Hematopoietic multipotent progenitor cell treated with erythropoietin and hydrocortisone succinate and interleukin-3 and kit ligand, for 6 days (in vitro differentiated cells): ENCODE data around the gene TMEM185A.
"Not testable (repeated sequence)": the region's sequence is repeated elsewhere in the genome, so short reads cannot be mapped to it uniquely, and the experiment has no call there.

Experiments used
- DNase-seq: peaks from one replicate; pipeline ENCODE4 v3.0.0-alpha.2; 2015

TMEM185A gene

DNA sequence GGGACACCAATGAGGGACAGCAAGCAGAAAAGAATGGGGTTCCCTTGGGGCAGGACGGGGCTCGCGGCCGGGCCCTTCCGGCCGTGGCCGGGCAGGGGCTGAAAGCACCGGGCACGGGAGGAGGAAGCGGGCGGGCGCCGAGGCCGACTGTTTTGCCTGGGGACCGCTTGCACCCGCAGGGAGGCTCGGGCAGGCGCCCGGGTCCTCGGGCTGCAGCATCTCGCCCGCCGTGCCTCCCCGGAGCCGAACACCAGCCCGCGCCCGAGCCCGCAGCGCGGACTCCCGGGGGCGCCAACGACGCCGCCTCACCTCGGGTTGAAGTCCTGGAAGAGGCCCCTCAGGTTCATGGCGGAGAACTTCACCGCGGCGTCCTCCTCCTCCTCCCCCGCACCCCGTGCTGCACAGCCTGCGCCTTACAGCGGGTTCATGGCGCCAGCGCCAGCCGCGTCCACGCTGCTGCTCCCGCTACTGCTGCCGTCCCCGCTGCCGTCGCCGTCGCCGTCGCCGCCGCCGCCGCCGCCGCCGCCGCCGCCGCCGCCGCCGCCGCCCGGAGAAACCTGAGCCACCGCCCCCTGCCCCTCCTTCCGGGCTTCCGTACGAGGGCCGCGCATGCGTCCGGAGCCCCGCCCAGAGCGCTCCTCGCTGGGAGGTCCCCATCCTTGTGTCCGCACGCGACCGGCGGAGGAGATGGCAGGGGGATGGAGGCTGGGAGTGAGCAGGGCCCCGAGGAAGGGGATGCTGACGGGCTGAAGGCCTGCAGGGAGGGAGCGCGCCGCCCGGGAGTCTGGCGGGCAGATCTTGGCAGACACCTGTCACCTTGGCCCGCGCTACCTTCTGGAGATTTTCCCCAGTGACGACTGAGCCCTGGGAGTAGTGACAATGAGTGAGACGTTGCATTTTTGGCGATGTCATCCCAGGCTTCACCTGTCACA lies at the start of gene TMEM185A:
Gene TMEM185A, minus strand, starts transcription at position 559 of the 932 bp plus-strand sequence. Its CDS starts 212 bp downstream, at position 347.
- DNase-seq = peak; percentile 73

- no peak for DNase-seq
These were observed 49.6 kb upstream of the TMEM185A start for GRCh38 chrX:149681182-149681581.

DNA sequence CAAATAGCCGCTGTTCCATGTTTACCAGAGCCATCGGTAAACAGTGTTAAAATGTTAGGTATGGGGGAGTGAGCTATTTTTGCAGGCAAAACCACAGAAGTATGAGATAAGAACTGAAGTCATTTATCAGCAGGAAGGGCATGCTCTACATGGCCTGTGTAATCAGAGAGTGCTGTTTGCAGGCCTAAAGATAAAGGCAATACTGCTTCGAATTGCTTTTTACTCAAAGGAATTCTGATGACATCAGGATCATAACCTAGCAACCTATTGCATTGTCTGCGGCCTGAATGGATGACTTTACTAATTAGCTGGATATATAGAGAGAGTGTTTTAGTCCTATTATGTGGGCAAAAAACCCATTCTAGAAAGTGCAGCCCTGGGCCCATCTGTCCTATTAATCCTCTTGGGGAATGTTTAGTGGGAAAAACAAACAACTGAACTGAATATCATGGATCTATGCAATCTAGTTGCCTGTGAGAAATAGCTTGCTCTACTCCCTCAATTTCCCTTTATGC lies 47.6 kb upstream of the TMEM185A start:
- DNase-seq = not testable (repeated sequence)

DNA sequence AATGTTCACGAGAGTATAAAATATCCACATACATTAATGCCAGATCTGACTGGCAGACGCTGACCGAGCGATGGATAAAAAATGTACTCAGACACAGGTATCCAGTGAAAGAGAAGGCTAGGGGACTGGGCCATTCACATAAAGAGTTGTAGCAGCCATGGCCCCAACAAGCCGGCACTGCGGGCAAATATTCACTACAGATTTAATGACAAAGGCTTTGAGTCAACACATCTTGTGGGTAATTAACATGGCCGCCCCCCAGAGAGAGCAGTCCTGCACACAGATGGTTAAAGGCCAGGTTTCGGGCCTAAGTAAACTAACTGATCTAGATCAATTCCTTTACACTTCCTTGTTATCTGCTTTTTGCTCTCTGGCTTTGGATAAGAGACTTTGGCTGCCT lies 44.0 kb upstream of the TMEM185A start:
- not testable (repeated sequence) for DNase-seq

DNA sequence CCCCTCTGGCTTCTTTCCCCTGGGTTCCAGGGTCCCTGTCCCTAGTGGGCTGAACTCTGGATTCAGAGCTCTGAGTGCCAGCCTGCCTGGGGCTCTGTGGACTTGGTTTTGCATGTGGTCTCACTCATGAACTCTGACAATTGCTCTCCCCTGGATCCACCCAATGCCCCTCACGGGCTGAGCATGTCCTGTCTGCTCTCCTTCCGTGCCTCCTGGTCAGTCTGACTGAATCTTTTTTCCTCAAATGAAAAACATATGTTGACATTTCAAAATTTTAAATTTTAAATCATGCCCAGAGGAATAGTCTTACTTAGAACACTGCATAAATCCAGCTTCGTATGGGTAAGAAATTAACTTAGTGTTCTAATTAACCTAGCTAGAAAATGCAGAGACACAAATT lies 43.5 kb upstream of the TMEM185A start:
- DNase-seq = not testable (repeated sequence)

DNA sequence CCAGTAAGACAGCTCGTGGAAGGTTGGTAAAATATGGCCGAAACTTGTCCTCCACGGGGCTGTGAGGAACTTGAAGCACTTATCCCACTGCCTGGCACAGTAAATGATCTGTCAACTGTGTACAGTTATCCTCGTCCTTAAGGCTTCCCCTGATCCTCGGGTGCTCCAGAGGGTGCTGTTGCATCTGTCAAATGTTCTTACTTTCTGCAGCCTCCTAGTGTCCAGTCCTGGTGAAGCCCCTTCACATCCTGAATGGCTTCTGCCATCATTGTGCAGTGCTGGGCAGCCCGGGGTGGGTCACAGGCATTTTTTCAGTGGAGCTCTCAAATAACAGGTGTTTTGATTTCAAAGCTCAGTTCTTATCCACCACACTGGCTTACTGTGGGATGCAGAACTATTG lies 29.0 kb upstream of the TMEM185A start:
- not testable (repeated sequence) for DNase-seq

DNA sequence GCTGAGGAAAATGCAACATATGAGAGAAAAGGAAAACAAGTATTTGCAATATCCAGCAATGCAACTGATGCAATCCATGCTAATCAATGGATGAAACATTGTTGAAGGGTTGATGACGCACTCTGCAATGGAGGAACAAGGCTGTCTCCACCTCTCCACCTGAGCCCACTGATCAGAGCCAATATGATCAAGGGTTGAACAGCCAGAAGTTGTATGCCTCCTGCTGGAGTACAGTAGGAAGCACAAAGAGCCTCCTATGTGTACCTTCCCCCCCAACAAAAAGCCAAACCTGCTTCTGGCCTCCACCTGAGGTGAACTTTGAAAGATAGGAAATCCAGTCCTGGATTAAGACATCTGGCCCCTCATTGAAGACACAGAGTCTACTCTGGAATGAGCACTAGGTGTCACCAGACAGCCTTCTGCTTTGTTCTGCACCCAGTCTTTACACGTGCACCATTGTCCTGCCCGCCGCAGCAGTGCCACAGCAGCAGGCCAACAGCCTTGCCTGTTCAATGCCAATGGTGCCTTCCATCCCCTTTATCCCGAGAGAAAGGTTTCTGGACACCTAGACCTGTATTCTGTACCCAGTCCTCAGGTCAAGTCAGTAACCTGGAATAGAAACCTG lies 24.8 kb upstream of the TMEM185A start:
- not testable (repeated sequence) for DNase-seq

- no peak for DNase-seq
These were observed 20.8 kb upstream of the TMEM185A start for GRCh38 chrX:149652232-149652981.

- DNase-seq = no peak
These were observed 18.6 kb upstream of the TMEM185A start for GRCh38 chrX:149650162-149650561.

GRCh38 chrX:149648932-149649331 lies 17.3 kb upstream of the TMEM185A start:
- DNase-seq = no peak

DNA sequence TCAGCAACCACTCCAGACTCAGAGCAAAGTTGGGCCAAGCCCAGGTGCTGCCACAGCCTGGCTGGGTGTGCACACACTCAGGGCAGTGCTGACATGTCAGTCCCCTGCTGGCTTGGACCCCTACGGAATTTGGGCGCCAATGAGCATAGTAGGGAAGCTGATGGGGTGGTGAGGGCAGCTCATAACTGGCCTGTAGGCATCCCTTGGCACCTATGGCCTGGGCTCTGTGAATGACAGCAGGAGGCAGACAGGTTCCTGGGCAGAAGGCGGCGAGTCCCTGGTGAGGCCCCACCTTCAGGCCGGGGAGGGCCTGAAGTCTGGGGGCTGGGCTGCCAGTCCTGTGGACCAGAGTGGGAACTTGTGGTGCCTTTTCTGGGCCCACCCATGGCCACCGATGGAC lies 15.9 kb upstream of the TMEM185A start:
- DNase-seq = no peak

GRCh38 chrX:149643496-149643895 lies 11.9 kb upstream of the TMEM185A start:
- DNase-seq = no peak

GRCh38 chrX:149641835-149642234 lies 10.2 kb upstream of the TMEM185A start:
- no peak for DNase-seq

GRCh38 chrX:149641432-149641831 lies 9.8 kb upstream of the TMEM185A start:
- DNase-seq = no peak

- no peak for DNase-seq
These were observed 8.0 kb upstream of the TMEM185A start for GRCh38 chrX:149639568-149639967.

DNA sequence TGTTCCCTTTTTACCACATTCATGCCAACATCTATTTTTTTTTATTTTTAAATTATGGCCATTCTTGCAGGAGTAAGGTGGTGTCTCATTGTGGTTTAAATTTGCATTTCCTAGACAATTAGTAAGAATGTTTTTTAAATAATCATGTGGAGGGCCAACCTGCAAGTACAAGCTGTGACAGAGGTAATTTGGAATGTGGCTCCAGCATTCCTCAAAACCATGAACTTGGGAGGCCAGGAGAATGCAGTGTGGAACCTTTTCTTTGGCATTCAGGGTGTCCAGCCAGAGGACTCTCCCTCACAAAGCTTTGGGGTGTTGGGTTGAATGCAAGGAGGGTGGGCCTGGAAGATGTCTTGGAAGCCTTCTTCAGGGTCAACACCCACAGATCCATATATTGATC lies 7.3 kb upstream of the TMEM185A start:
- no peak for DNase-seq

DNA sequence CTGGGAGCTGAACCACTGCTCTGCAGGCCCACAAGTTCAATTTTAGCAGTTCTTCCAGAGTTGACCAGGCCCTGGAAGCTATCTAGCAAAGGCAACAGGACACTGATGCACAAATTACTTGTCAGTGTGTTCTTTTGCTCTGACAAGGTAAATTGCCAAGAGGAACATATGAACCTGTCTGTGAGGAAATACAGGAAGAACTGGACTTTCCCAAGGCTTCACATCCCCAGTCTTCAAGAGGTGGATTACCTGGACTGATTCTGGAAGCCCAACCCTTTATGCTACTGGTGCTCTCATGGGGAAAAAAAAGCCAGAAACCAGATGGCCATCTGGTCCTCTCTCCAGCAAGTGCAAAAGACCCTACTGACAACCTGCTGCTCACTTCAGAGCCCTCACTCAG lies 1.9 kb upstream of the TMEM185A start:
- DNase-seq = no peak

GRCh38 chrX:149630681-149631233 lies 835 bp downstream of the TMEM185A start:
- DNase-seq = peak; percentile 17

- DNase-seq = peak; percentile 9
These were observed 1.7 kb downstream of the TMEM185A start for GRCh38 chrX:149629730-149630387.

GRCh38 chrX:149628768-149629167 lies 2.8 kb downstream of the TMEM185A start:
- DNase-seq = no peak

GRCh38 chrX:149628280-149628679 lies 3.3 kb downstream of the TMEM185A start:
- no peak for DNase-seq

GRCh38 chrX:149626829-149627228 lies 4.8 kb downstream of the TMEM185A start:
- not testable (repeated sequence) for DNase-seq
